H1 (cell line): ENCODE data around the gene ATP6V1E1.

Source experiments
- BACH1 ChIP-seq: IDR thresholded peaks from 2 replicates; pipeline ENCODE4 v1.6.1; 2012; ENCODE audit warnings: low read length, improper control_type of control experiment
- CEBPB ChIP-seq: IDR thresholded peaks from 2 replicates; pipeline ENCODE4 v1.6.1; 2012; ENCODE audit warnings: low read depth, low read length
- CHD2 ChIP-seq: IDR thresholded peaks from 2 replicates; pipeline ENCODE4 v1.6.1; 2012; ENCODE audit warnings: low read length, improper control_type of control experiment
- GABPA ChIP-seq: IDR thresholded peaks from 2 replicates; pipeline ENCODE4 v1.6.1; 2011; ENCODE audit warnings: mild to moderate bottlenecking, low read length, moderate library complexity, borderline replicate concordance; ENCODE audit not compliant: insufficient read depth
- JUND ChIP-seq: IDR thresholded peaks from 2 replicates; pipeline ENCODE4 v1.6.1; 2011; ENCODE audit warnings: mild to moderate bottlenecking, improper control_type of control experiment, low read length
- KDM1A ChIP-seq: fragments of 200-600, 300-600 bp; sonication (generic); IDR thresholded peaks from 2 replicates; pipeline ENCODE4 v1.7.1; 2016; ENCODE audit warnings: mild to moderate bottlenecking, low read length, borderline replicate concordance
- PHF8 ChIP-seq: fragments of 200-600 bp; sonication (generic); conservative IDR thresholded peaks from 2 replicates; pipeline ENCODE4 v1.7.1; 2012; ENCODE audit warnings: low read depth, mild to moderate bottlenecking, inconsistent platforms, low read length, moderate library complexity
- POLR2A ChIP-seq, 2 experiments: IDR thresholded peaks; 1 replicate in 1 of 2; 2 replicates in 1 of 2; pipeline ENCODE4 v1.6.1; 2011; ENCODE audit warnings: low read depth in 2 of 2, low read length in 2 of 2, mild to moderate bottlenecking in 2 of 2; ENCODE audit errors: control extremely low read depth in 1 of 2
- POLR2AphosphoS5 ChIP-seq: IDR thresholded peaks from 2 replicates; pipeline ENCODE4 v1.6.1; 2011; ENCODE audit warnings: low read depth, low read length
- SIN3A ChIP-seq, 2 experiments: IDR thresholded peaks in 1 of 2; conservative IDR thresholded peaks in 1 of 2; 2 replicates each; pipeline ENCODE4 v1.6.1; 2011 to 2012; ENCODE audit warnings: low read length in 2 of 2, improper control_type of control experiment in 1 of 2, low read depth in 1 of 2, mild to moderate bottlenecking in 1 of 2
- SRF ChIP-seq: IDR thresholded peaks from 2 replicates; pipeline ENCODE4 v1.6.1; 2011; ENCODE audit warnings: mild to moderate bottlenecking, low read depth, low read length, moderate library complexity
- TF ChIP-seq, protein P1 (sequence below), 3 experiments: IDR thresholded peaks; 1 replicate in 2 of 3; 2 replicates in 1 of 3; pipeline versions ENCODE4 v1.5.1 to v1.6.1; 2011; ENCODE audit warnings: low read length in 3 of 3, mild to moderate bottlenecking in 3 of 3, inconsistent platforms in 2 of 3, low read depth in 1 of 3, moderate library complexity in 1 of 3; ENCODE audit not compliant: insufficient read depth in 1 of 3; ENCODE audit errors: control extremely low read depth in 1 of 3
- TF ChIP-seq, protein P2 (sequence below): IDR thresholded peaks from 2 replicates; pipeline ENCODE4 v1.6.1; 2012; ENCODE audit warnings: inconsistent platforms

DNA sequence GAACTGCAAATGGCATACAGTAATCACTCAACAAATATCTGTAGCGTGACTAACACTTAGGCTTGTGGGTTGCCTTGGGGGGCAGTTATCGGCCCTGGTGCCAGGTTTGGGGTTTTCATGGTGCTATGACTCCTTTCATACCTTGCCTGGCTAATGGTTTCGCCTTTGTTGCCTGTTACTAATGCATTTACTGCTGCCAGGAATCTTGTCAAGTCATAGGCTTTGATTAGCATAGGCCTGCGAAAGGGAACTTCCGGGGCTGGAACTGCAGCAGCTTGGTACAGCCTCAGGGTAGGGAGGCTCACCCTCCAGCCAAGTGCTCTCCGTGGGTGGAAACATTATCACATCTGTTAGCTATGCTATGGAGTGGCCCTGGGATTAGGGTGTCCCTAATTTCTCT is 52.1 kb downstream of the ATP6V1E1 start:
- TF ChIP-seq POLR2AphosphoS5 (no peak), KDM1A (no peak), POLR2A (IDR thresholded peaks at IDR 0.05; ENCODE audit: control extremely low read depth in 1 of 2, low read depth in 2 of 2, low read length in 2 of 2) (no peak), CHD2 (no peak), JUND (no peak), SRF (no peak), PHF8 (no peak), GABPA (no peak), CEBPB (no peak), BACH1 (no peak), SIN3A (conservative IDR thresholded peaks at IDR 0.05 in 1 of 2, IDR thresholded peaks at IDR 0.05 in 1 of 2; ENCODE audit: low read depth in 1 of 2, low read length in 2 of 2) (no peak)
- TF ChIP-seq, protein P1, sequence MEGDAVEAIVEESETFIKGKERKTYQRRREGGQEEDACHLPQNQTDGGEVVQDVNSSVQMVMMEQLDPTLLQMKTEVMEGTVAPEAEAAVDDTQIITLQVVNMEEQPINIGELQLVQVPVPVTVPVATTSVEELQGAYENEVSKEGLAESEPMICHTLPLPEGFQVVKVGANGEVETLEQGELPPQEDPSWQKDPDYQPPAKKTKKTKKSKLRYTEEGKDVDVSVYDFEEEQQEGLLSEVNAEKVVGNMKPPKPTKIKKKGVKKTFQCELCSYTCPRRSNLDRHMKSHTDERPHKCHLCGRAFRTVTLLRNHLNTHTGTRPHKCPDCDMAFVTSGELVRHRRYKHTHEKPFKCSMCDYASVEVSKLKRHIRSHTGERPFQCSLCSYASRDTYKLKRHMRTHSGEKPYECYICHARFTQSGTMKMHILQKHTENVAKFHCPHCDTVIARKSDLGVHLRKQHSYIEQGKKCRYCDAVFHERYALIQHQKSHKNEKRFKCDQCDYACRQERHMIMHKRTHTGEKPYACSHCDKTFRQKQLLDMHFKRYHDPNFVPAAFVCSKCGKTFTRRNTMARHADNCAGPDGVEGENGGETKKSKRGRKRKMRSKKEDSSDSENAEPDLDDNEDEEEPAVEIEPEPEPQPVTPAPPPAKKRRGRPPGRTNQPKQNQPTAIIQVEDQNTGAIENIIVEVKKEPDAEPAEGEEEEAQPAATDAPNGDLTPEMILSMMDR (IDR thresholded peaks at IDR 0.05; ENCODE audit: control extremely low read depth in 1 of 3, insufficient read depth in 1 of 3, low read depth in 1 of 3, low read length in 3 of 3), result no peak
- TF ChIP-seq, protein P2, sequence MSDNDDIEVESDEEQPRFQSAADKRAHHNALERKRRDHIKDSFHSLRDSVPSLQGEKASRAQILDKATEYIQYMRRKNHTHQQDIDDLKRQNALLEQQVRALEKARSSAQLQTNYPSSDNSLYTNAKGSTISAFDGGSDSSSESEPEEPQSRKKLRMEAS, result no peak
